Germinal center (tissue), 1 donor: ENCODE measurements around the gene LMF1.
"Not testable (repeated sequence)": the region's sequence is repeated elsewhere in the genome, so short reads cannot be mapped to it uniquely, and the experiment has no call there.

Source experiments
- DNase-seq: peaks from one replicate; pipeline ENCODE4 v3.0.0; 2012; ENCODE audit warnings: mixed read lengths, low spot score

LMF1 gene

DNA sequence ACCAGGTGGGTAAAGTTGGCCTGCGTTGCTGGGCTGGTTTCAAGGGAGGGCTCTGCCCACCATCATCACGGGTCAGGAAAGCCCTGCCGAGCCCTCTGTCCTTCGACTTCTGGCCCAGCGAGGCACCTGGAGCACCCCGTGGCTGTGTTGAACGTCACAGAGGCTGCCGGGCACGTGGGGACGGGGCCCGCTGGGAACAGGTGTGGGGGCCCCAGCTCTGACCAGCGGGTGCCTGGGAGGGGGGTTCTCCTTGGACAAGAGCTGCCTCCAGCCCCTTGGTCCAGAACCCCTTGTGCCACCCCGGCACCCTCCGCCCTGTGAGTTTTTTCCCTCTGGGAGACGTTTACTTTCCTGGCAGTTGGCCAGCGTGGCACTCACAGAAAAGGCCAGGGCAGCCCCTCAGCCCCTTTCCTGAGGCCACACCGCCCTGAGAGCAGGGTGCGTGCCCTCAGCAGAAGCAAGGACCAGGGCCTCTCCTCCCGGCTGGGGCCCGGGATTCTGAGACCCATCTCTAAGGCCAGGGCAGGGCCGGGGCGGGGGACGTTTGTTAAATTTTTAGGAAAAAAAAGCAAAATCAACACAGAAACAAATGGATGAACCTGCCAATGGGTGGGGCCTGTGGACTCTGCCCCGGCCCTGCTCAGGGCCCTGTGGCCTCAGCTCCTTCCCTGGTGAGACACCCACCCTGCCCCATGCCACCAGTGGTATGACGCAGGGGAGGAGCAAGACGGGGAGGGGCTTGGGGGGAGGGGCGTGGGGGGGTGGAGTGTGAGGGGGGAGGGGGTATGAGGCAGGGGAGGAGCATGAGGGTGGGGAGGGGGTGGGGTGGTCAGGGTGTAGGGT lies 139.0 kb downstream of the LMF1 start:
- DNase-seq, result no peak

DNA sequence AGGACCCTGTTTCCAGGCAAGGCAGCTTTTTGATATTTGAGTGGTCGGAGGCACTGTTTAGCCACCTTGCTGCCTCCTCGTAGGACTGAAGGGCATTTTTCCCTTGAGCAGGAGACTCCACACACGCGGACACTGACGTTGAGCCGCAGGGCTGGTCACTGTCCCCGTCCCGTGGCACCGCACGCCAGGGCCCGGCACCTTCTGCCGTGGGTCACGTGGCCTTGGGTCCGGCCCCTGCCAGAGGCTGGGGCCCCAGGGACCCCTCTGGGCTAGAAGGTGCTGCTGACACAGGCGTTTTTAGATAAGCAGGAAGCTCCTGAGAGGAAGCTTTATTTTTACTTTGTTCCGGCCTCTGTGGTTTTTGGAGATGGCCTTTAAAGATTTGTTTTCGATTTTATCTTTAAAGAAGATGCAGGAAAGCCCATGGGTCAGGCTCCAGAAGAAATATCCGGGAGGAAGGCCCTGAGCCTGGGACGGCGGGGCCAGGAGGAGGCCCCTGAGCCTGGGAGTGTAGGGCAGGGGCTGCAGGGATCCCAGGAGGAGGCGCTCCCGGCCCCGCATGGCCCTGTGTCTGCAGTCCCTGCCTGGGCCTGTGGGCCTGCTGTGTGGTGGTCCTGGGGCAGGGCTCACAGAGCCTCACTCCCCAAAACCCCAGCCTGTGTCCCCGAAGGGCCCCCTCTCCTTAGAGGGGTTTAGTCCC lies 139.8 kb downstream of the LMF1 start:
- DNase-seq, result no peak

DNA sequence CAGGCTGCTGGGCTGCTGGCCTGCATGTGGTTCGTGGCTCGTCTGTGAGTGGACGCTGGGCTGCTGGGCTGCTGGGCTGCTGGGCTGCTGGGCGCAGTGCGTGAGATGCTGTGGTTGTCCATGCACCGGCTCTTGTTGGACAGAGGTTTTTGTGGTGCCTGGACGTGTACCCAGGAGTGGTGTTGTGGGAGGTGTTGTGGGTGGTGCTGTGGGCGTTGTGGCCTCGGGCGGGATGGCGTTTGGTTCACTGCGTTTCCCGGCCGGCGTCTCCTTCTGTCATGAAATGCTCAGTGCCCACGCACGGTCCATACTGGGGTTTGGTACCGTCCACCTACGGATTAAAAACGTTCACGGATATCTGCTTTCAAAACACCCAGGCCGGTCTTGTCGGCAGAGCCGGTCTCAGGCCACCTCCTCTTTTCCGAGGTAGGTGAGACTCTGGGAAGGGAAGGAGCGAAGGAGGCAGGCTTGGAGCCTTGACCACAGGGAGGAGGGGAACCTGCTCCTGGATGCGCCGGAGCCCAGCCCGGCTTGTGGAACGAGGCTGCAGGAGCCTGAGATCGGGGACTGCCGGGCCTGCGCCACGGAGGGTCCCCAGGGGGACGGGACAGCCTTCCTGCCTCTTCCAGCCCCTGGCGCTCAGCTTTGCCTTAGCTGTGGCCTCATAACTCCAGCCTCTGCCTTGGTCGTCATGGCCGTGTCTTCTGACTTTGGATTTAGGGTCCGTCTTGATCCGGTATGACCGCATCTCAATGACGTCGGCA lies 140.5 kb downstream of the LMF1 start:
- no peak for DNase-seq

DNA sequence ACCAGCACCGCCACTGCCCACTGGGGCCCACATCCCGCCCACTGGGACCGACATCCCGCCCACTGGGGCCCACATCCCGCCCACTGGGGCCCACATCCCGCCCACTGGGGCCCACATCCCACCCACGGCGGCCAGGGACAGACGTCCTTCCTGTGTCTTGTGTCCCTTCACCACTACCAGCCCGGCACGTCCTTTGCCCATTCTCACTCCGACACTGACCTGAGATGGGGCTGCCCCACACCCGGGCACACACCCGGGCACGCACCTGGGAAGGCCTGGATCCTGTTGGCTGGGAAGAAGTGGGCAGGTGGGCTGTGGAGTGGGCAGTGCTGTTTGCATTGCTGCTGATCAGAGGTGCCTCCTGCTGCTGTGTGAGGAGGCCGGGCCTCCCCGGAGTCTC lies 141.9 kb downstream of the LMF1 start:
- no peak for DNase-seq

DNA sequence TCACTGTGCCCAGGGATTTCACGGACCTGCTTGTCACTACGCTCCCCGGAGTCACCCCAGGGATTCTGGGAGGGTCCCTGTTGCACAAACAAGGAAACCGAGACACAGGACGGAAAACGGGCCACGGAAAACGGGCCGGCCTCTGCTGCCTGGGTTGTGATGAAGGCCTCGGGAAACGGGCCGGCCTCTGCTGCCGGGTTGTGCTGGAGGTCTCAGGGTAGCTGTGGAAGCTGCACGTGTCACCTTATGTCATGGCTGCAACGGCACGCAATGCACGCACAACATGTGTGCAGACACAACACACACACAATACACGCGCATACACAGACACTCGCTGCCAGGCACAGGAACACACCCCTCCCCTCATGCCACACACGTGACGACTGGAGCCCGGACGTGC lies 143.3 kb downstream of the LMF1 start:
- DNase-seq, result no peak

DNA sequence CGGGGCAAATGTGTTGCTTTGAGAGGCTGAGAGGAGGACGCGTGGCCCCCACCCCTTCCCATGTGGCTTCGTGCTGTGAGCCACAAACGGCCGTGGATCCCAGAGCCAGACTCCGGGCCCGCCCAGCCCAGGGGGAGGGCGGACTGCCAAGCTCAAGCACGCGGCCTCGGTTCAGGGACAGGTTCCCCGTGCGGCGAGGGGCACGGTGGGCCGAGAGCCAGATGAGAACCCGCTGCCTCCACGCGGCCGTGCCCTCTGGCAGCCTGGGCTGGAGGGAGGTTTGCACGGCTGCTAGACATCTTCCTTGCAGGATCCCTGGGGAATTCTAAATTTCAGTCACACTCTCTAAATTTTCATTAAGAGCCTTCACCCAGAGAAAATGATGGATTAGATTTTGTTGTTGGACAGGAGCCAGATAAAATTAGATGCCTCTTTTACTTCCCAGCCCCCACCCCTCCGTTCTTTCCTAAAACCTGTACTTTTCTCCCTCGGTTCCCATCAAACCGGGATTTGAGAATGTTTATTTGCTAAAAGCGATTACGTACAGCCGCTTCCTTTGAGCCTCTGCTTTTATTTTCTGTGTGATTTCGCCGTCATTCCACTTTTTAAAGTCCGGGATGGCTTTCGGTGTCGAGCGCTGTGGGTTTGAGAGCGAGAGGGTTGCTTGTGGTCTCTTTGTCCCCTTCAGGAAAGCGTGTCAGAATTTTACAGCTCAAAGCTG lies 145.3 kb downstream of the LMF1 start:
- DNase-seq, result no peak

DNA sequence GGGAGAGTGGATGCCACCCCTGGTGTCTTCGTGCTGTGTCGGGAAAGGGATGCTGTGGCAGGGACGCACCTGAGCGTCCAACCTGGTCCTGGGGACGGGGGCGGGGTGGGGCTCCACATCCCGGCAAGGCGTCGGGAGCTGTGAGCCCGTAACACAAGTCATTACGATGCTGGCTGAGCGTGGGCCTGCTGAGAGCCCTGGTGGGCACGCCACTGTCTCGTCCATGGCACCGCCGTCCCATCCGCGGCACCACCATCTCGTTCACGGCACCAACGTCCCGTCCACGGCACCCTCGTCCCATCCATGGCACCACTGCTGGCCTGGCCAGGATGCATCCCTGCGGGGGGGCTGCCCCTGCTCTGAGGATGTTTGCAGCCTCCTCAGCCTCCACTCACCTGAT lies 146.2 kb downstream of the LMF1 start:
- no peak for DNase-seq

DNA sequence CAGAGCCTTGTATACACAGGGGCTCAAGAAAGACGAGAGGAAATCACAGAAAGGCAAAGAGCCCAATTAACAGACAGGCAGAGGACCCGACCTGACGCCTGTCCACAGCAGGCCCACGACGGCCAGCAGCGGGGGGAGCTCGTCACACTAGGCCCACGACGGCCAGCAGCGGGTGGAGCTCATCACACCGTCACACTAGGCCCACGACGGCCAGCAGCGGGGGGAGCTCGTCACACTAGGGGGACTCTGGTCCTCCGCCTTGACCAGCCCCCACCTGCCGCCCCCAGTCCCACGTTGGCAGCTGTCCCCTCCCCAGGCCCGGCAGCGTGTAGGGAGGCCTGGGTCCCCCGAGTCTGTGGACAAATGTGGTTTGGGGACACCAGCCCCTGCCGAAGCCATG lies 146.6 kb downstream of the LMF1 start:
- no peak for DNase-seq

DNA sequence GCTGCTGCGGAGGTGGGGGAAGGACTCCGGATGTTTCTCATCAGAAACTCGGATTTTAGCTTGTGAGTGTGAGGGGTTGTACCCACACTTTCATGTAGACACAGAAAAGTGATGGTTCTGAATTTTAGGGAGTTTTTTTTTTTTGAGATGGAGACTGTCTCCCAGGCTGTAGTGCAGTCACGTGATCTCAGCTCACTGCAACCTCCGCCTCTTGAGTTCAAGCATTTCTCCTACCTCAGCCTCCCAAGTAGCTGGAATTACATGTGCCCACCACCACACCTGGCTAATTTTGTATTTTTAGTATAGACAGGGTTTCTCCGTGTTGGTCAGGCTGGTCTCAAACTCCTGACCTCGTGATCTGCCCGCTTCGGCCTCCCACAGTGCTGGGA lies 147.9 kb downstream of the LMF1 start:
- no peak for DNase-seq

DNA sequence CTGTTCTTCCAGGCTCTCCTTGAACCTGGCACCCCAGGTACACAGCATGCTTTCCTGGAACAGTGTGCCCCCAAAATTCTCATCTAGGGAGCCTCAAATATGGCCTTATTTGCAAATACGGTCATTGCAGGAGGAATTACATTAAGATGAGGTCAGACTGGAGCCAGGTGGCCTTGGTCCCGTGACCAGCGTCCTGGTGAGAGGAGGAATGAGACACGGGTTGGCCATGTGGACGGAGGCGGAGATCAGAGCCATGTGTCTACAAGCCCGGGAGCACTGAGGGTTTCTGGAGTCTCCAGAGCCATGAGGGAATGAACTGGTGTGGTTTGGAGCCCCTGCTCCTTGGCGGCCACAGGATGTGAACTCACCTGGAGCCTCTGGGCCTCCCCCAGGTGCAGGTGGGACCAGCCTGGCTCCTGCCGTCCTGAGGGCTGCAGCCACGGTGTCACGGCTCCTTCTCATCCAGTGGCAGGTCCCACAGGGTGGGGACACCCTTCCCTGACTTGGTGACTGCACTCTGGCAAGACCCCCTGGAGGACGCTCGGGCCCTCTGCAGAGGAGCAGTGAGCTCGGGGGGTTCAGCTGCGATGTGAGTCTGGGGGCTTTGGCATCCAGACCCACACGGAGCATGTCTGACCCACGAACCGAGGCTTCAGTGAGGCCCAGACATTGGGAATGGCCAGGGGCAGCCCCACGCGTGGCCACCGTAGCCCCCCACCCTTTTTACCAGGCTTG lies 148.4 kb downstream of the LMF1 start:
- DNase-seq, result no peak

DNA sequence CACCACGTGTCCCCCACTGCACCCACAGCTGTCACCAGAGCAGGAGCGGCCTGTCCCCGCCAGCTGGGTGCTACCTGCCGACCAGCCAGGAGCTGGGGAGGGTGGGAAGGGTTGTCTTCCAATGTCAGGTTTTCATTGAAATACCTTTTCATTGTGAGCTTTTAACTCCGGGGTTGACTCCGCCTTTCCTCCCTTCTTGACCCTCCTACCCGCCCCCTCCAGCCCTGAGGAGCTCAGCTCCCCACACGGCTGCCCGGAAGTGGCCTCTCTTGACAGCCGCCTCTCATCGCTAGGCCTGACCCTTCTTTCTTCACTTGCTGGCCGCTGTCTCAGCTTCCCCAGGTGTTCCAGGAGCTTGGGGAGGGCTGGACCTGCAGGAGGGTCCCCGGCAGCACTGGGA lies 149.0 kb downstream of the LMF1 start:
- no peak for DNase-seq

DNA sequence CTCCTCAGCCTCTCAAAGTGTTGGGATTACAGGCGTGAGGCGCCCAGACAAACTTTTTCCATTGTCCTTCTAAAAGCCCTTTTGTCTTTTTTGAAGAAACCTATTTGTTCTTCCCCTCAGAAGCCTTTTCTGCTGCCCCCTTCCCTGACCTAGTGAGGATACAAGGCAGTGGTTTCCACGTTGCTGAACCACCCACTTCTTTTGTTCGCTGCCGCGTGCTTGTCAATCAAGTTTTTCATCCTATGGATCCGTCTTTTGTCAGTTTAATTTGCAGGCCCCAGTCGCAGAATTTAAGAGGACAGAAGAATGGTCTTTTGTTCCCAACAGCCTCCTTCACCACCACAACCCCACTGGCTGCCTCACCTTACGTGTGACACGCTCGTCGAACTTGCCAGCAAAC lies 150.0 kb downstream of the LMF1 start:
- no peak for DNase-seq

DNA sequence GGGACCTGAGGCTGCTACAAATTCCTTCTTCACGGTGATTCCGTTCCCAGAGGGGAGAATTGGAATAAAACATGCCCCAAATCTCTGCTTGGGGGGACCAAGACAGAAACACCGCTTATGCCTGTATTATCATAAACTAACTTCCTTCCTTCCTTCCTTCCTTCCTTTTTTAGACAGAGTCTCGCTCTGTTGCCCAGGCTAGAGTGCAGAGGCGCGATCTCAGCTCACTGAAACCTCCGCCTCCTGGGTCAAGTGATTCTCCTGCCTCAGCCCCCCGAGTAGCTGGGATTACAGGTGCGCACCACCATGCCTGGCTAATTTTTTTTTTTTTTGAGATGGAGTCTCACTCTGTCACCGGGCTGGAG lies 150.8 kb downstream of the LMF1 start:
- not testable (repeated sequence) for DNase-seq

DNA sequence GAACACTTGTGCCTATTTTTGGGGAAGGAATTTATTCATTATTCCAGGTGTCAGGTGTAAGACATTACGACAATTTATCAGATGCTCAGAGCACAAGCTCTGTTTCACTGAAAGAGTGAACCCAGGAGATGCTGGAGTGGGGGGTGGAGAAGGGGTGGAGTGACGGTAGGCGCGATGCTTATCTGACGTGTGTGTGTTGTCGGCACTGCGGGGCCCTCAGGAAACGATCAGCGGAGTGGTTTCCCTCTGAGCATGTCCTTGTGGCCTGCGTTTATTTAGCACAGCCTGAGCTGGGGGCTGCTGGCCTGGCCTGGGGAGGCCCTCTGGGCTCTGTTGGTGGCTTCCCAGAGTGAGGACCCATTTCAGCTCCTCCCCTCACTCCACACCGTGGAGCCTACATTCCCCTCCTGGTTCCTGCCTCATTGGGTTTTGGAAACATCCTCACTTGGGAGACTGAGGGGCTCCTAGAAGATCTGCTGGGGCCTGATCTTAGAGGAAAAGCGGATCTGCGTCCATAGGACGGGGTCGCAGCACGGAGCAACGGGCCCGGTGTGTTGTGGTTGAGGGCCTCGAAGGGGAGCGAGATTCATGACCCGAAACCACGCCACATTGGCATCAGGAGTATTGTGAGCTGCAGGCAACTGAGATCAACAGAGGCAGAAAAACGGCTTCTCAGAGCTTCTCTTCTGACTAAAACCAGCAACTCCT lies 151.3 kb downstream of the LMF1 start:
- DNase-seq, result no peak

DNA sequence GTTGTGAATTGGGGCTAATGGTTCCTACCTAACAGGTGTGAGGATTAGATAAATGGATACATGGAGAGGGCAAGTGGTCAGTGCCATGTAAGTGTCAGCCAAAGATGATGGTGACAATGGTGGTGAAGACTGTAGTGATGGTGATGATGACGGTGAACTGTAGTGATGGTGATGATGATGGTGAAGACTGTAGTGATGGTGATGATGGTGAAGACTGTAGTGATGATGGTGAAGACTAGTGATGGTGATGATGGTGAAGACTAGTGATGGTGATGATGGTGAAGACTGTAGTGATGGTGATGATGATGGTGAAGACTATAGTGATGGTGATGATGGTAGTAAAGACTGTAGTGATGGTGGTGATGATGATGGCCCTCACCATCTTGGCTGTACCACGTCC lies 152.2 kb downstream of the LMF1 start:
- DNase-seq, result no peak

DNA sequence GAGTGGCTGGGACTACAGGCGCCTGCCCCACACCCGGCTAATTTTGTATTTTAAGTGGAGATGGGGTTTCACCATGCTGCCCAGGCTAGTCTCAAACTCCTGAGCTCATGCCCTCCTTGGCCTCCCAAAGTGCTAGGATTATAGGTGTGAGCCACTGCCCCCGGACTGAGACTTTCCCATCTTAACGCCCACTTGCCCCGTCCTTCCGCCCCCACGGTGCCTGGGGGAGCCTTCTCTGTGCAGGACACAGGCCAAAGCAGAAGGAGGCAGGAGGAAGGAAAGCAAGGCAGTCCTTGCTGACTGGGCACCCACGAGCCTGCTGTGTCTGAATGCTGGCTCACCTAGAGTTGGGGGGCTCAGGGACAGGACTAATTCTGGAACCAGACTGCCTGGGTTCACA lies 152.7 kb downstream of the LMF1 start:
- DNase-seq, result no peak

DNA sequence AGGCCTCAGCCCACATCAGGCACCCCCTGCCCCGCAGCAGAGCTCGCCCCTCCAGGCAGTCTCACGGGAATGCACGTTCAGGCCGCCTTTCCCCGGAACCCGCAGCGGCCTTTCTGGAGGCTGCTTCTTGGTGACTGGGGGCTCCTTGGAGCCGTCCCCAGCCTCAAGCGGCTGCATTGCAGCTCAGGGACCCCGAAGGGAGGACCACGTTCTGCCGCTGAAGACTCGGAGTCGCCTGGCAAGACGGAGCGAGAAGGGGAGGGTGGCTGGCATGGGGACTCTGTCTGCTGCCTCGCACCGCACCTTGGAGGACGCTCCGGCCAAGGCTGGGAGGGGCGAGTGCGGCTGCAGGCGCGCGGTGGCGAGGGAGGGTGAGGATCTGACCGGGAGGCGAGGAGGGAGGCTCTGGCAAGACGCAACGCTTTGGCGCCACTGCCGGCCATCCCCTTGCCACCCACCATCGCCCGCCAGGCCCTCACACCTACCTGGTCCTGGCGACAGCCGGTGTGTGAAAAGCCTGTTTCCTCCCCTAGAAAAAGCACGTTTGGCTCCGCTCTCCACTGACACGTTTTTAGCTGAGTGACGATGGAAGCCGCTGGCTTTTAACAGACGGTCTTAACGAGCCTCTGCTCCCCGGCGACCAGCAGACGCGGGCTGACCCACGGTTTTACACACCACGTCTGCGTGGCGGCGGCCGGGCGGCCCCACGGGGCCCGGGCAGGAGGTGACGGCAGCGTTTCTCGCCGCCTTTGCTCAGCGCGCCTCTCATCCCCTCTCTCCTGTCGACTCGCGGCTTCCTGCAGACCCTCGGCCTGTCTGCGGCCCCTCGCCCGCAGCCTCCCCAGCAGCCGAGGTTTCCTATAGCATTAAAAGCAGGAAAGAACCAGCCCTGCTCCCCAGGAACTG lies 153.5 kb downstream of the LMF1 start:
- DNase-seq, result no peak

DNA sequence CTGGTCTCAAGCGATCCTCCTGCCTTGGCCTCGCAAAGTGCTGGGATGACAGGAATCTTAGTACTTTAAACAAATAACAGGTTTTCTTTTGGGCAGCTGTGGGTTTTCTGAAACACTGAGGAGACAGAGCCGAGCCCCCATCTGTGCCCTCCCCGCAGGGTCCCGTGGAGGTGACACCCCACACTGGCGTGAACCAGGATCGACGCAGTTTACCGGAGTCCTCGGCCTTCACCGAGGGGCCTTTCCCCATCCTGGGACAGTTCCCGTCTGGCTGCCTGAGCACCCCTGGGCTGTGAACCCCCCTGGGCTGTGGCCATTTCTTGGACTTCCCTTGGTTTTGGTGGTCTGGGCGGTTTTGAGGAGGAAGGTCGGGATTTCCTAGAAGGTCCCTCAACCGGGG lies 154.9 kb downstream of the LMF1 start:
- DNase-seq, result no peak

DNA sequence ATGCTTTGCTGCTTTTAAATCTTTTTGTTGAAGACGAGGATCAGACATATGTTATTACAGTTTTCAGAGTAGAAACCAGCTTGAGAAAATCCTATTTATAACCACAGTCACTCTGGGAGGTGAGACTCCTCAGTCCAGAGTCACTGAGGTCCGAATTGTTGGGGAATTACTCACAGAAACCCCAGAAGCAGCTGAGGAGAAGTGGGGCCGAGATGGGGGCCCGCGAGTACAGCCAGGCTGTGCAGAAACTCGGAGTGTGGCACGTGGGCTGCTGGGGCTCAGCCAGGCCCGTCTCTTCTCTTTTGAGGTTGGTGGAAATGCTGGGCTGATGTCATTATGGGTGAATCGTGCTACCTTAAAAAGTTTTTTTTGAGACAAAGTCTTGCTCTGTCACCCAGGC lies 155.8 kb downstream of the LMF1 start:
- no peak for DNase-seq

DNA sequence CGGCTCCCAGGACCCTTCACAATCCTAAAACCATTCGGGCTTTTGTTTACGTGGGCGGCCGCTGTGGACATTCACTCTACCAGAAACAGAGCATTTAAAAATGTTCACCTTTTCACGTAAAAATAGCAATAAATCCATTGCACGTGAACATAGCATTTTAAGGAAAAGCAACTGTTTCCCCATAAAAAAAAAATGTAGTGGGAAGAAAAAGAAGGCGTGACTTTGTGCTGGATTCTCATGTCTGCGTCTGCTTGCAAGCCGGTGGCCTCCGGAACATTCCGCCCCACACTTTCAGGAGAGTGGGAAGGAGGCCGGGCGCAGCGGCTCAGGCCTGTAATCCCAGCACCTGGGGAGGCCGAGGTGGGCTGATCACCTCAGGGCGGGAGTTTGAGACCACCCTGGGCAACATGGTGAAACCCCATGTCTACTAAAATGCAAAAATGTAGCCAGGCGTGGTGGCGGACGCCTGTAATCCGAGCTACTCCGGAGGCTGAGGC lies 156.8 kb downstream of the LMF1 start:
- DNase-seq, result no peak
